Measurements from ENCODE around the gene ATG9A. TPM values are rescaled to one million over a fixed set of nuclear protein-coding genes. Genes with fewer than 3 reads are reported as not detected.

ATG9A gene
- polyA plus RNA-seq, 5 donors = 38.7 to 44.8 (median 40.3) TPM

DNA sequence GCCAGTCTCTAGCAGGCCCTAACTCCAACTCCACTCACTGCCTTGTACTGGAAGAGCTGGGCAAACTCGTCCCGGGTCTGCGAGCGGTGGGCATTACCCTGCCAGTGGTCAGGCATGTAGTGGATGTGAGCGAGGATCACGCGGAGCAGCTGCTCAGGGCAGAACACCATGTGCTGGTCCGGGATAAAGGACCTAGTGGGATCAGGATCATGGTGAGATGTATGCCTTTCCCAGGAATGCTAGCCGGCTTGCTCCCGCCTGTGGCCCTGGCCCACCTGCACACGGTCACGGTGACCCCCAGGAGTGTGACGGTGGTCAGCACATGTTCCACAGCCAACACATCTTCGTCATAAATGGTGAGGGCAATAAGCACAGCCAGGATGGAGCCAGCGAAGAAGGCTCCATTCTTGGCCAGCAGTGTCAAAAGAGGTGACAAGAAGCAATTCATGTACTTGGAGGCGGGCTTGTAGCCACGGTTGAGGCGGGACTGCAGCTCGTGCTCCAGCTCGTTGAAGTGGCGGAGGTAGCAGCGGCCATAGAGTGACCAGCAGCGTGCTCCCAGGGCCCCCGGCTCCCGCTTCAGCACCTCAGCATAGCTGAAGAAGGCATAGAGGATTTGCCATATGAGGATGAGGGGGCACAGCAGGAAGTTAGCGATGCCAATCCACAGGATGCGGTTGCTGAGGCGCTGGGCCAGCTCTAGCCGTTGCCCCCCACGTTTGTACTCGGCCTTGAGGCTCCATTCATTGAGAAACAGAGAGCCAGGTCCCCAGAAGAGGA is 5.4 kb downstream of the ATG9A start:
- no peak for DNase-seq

GRCh38 chr2:219221957-219222518 is 7.4 kb downstream of the ATG9A start:
- DNase-seq = no peak

DNA sequence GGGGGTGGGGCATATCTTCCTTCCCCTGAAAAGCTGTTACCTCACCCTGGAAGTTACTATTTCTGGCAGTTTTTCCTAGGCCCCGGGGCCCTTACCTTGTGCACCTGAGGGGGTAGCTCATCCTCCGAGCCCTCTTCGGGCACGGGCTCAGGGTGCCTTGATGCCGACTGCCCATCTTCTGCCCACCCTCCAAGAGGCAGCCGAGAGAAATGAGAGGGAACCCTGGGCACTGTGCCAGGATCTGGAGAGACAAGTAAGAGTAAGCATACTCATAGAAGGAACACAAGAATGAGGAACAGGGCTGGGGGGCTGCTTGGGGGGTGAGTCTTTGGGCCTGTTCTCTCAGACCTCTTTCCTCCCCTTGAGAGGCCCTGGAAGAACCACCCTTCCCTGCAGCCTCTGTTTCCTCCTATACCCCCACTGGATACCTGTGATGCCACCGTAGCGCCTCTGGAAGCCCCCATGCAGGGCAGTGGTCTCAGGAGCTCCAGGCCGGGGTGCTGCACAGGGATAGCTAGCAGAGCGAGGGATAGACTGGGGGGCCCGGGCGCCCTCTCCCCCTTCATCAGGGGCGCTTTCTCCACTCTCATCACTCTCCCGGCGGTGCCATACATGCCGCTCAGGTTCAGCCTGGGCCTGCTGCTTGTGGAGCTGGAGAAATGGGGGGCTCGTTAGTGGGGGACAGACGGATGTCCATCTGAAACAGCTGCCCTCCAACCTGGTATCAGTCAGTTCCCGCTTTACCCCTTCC is 8.6 kb downstream of the ATG9A start:
- no peak for DNase-seq

DNA sequence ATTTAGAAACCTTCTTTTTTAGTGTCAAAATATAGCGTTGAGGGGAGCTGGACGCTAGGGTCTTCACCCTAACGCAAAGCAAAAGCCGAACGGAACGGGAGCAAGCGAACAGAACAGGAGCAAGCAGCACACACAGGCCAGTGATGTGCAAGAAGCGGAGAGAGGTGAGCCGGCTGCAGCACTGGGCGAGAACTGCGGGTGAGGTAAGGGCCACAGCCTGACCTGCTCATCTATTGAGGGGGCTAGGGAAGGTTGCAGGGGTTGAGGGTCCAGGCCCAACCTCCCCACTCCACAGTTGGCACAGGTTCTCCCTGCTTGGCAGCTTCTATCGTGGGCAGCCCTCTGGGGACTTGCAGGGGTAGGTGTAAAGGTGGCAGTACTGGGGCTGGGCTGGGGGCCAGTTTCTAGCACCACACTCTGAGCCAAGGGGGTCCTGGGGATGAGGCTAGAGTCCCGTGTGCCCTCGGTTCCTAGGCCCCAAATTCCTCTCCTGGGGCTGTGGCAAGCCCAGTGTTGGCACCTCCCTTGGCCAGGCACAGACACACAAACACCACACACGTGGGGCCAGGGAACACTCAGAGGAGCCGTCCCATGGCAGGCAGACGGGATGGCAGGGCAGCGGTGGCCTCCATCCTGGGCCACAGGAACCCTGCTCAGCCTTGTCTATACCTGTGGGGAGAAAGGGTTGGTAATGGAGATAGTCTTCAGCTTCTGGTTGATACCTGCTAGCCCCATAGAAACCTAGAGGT is 9.5 kb downstream of the ATG9A start:
- DNase-seq = no peak

DNA sequence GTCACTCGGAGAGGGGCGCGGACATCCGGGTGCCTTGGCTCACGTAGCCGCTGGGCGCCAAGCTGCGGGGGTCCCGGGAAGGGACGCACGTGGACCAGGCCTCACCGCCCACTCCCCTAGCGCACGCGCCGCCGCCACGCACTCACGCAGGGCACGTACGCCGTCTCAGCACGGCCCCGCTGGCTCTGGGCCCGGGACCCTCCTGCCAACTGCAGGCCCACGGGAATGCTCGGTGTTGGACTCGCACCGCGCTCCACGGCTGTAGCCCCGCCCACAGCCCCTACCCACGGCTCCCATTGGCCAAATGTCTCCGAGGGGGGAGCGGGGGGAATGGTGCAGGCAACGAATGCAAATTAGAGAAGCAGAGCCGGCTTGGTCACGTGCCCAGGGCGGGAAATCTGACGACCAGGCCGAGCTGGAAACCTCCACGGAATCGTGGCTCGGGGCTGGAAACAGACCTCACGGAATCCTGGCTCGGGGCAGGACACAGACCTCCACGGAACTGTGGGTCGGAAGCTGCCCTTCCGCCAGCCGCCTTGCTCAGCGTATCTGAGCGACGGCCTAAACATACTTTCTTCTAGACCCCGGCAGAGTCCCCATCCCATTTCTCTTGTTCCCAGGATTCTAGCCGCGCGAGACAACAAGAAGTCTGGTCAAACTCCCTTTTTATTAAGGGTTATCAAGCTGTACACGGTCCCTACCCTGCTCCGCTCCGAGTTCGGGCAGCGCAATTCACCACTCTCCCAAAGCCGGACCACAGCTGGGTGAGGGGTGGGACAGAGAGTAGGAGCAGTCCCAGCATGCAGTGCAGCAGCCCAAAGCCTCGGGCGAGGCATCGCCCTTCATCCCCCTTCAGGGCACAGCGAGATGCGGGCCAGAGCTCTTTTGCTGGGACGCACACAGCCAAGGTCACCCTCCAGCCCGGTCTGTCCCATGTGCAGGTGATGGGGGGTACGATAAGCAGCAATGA is 10.4 kb downstream of the ATG9A start, which contains the start of gene ABCB6:
TSS of gene ABCB6 (minus strand) at position 227 of the 970 bp plus-strand sequence. CDS start 285 bp downstream, outside the sequence.
- peak; percentile 94 to 95 for DNase-seq

GRCh38 chr2:219218217-219218731 is 11.2 kb downstream of the ATG9A start:
- DNase-seq = no peak

DNA sequence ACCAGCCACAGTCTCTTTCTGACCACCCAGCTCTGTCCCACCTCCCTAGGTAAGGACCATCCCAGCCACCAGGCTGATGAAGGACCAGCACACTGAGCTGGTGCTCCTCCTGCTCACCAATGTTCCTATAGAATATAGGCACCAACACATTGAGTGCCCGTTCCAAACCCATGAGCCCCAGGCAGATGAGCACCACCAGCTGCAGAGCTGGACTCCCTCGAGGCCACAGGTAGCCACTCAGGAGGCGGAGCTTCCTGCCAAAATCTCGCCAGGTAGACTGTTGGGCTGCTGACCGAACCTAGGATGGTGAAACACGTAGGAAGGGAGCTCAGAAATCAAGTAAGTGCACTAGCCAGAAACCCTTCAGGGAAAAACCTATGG is 12.9 kb downstream of the ATG9A start:
- DNase-seq = no peak

DNA sequence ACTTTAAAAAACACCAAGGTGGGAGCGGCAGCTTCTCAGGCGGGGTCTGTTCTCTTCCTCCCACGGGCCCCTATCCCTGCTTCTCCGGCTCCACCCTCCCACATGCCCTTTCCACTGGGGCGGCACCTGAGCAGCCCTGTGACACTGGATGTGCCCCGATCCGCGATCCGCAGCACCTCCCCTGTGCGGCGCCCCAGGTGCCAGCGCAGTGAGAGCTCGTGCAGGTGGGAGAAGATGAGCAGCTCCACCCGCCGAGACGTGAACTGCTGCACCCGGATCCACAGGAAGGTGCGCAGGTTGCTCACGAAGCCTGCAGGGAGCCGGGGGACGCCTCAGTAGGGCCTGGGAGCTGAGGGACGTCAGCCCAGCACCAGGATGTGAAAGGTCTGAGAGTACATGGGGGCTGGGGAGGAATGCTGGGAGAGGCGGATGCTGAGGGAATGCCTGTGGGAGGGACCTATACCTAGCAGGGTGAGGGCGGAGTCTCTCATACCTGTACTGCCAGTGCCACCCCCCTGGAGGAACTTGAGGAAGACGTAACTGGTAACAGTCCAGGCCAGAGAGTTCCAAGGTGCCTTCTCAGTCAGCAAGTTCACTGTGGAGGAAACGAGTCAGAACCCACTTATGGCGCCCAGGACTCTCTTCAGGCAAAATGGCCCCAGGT is 13.4 kb downstream of the ATG9A start:
- DNase-seq = no peak

GRCh38 chr2:219214786-219215185 is 14.7 kb downstream of the ATG9A start:
- DNase-seq = no peak

GRCh38 chr2:219214141-219214540 is 15.3 kb downstream of the ATG9A start:
- DNase-seq = no peak

DNA sequence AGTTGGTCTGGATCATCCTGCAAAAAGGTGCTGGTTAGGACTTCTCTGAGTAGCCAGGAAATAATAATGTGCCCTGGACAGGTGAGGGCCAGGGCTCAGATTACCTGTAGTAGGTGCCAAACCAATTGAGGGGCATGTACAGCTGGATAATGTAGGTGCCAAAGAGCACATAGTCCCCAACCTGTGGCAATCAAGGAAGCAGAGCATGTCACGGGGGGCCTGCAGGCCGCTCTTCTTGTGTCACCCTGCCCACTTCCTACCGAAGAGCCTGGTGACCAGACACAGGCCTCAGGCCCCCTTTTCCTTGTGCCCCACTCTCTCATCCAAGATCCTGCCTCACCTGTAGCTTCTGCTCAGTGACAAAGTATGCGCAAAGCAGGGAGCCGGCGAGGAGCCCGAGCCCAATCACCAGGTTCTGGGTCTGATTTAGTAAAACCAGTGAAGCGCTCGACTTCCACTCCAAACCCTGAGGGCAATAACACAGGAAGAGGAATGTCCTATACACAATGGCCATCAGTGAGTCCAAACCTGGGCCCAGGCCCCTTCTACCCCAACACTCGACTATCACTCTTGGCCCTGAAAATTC is 15.9 kb downstream of the ATG9A start:
- DNase-seq = no peak

- no peak for DNase-seq
Observed at GRCh38 chr2:219213026-219213415, 16.4 kb downstream of the ATG9A start.

GRCh38 chr2:219210886-219211362 is 18.5 kb downstream of the ATG9A start:
- DNase-seq = no peak

- no peak for DNase-seq
Observed at GRCh38 chr2:219210196-219210885, 19.1 kb downstream of the ATG9A start.

GRCh38 chr2:219209236-219210195 is 19.9 kb downstream of the ATG9A start:
- DNase-seq = no peak

DNA sequence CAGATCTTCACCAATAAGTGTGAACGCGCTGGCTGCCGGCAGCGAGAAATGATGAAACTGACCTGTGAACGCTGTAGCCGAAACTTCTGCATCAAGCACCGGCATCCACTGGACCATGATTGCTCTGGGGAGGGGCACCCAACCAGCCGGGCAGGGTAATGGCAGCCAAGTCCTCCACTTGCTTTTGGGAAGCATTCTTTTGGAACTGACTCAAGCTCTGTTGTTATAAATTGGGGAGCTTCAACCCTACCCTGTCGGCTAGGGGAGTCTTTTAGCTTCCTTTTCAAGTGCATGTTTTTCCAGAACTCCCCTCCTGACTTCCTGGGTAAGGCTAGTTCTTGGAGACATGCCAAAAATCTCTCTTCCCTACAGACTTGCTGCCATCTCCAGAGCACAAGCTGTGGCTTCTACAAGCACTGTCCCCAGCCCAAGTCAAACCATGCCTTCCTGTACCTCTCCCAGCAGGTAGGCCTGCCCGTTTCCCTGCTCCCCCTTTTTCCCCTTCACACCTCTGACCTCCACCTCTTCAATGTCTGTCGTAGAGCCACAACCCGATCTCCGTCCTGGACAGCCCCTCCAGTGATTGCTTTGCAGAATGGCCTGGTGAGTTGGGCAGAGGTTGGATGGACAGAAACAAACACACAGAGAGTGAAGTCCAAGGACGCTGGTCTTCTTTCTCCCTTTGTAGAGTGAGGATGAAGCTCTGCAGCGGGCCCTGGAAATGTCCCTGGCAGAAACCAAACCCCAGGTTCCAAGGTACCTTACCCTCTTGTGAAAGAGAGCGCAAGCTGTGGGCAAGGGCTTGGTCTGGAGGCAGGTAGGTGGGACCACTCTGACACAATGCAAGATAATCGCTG is 21.3 kb downstream of the ATG9A start:
- DNase-seq = no peak

All from right lung (tissue), 5 donors.